ENCODE results near the gene MALRD1. TPM values are rescaled to one million over a fixed set of nuclear protein-coding genes. Genes with fewer than 3 reads are reported as not detected.

The MALRD1 gene
- total and polyA plus RNA-seq, 2 of the 8 experiments (the other 6 are each of a cell fraction or from before 2014, with no cell fraction given), result 0.32 to 0.35 TPM

DNA sequence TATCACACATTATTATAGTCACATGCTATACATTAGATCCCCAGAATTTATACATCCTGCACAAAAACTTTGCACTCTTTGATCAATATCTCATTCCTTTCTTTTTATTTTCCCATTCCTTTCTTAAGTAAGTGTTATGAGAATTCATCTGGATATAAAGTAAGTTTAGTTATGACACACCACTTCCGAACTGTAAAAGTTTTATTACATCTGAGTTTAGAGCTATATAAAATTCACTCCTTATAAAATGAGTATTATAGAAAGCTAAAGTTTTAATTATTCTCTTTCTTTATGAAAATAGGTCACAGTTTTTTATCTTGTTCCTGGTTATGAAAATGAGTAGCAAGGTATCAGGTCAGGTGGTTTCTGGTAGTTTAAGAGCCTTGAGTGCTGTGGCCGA lies 683.0 kb downstream of the MALRD1 start:
- CTCF ChIA-PET (ENCODE audit: partially characterized antibody), result interaction anchor here (0.6 kb wide), 1 partner anchor 196 kb away, joined by 3 read pairs; no protein-coding TSS in a partner anchor
- Histone ChIP-seq H3K27me3 (replicated peaks in 1 of 4; ENCODE audit: control insufficient read depth in 3 of 4, extremely low read depth in 1 of 4, insufficient read depth in 3 of 4, low read length in 3 of 4) (no peaks in the 10 kb centered on the region), H3K36me3 (ENCODE audit: control insufficient read depth in 2 of 4, insufficient read depth in 4 of 4, low read length in 3 of 4) (no peaks in the 10 kb centered on the region), H3K4me2 (ENCODE audit: insufficient read depth in 1 of 2, low read depth in 2 of 2, low read length in 2 of 2) (no peak overlapping the region), H3K9ac (replicated peaks in 1 of 4; ENCODE audit: extremely low read depth in 1 of 4, low read depth in 3 of 4, low read length in 3 of 4) (no peak overlapping the region), H2AK5ac (ENCODE audit: low read depth, low read length) (no peak overlapping the region), H3K4ac (replicated peaks; ENCODE audit: insufficient read length, low read depth, low read length) (no peak overlapping the region), H4K91ac (replicated peaks; ENCODE audit: insufficient read length, low read length) (no peak overlapping the region), H3K79me2 (ENCODE audit: control insufficient read depth in 1 of 2, insufficient read depth in 2 of 2, low read length in 2 of 2) (no peaks in the 10 kb centered on the region), H3K56ac (replicated peaks; ENCODE audit: insufficient read length, low read depth, low read length) (no peak overlapping the region), H3K23me2 (ENCODE audit: low read depth, low read length) (no peaks in the 10 kb centered on the region), H2BK20ac (ENCODE audit: low read length) (no peak overlapping the region), H3K23ac (ENCODE audit: insufficient read length) (no peak overlapping the region), H2BK5ac (ENCODE audit: low read depth, low read length) (no peak overlapping the region), H2BK15ac (ENCODE audit: low read length) (no peak overlapping the region), H2BK12ac (ENCODE audit: low read depth, low read length) (no peak overlapping the region), H2AFZ (ENCODE audit: low read length) (no peak overlapping the region), H4K5ac (ENCODE audit: insufficient read length, low read depth, low read length) (no peak overlapping the region), H3K9me3 (ENCODE audit: insufficient read depth in 2 of 2, low read depth in 1 of 2, low read length in 1 of 2) (no peaks in the 10 kb centered on the region), H4K8ac (ENCODE audit: extremely low read depth, insufficient read depth, low read length) (no peak overlapping the region), H3K18ac (ENCODE audit: extremely low read depth, low read length) (no peak overlapping the region), H3K79me1 (ENCODE audit: low read depth, low read length) (no peaks in the 10 kb centered on the region), H4K20me1 (replicated peaks in 1 of 2; ENCODE audit: control insufficient read depth in 1 of 2, insufficient read depth in 2 of 2, low read length in 2 of 2) (no peaks in the 10 kb centered on the region), H3K14ac (ENCODE audit: insufficient read length) (no peak overlapping the region), H3K4me1 (replicated peaks in 1 of 4; ENCODE audit: control insufficient read depth in 3 of 4, insufficient read depth in 4 of 4, low read length in 3 of 4) (no peaks in the 10 kb centered on the region), H2BK120ac (replicated peaks; ENCODE audit: low read depth, low read length) (no peak overlapping the region), H3K27ac (ENCODE audit: low read depth, low read length) (no peak overlapping the region), H3K4me3 (ENCODE audit: extremely low read depth in 1 of 4, insufficient read depth in 2 of 4, low read depth in 3 of 4, low read length in 4 of 4) (no peak overlapping the region)
- 88% methylated on average over 2 of the region's 2 CpGs; no CpG with 5 or more reads in 1 of the 2 experiments for WGBS, 2 experiments (ENCODE audit: extremely low coverage in 1 of 2, insufficient coverage in 1 of 2, insufficient read length in 1 of 2, insufficient replicate concordance in 2 of 2, low coverage in 1 of 2, low lambda C conversion rate in 2 of 2, missing lambda C conversion rate in 1 of 2)
- DNase-seq (ENCODE audit: low read depth in 1 of 2, low spot score in 2 of 2), result no peak
- FAIRE-seq, result no peak
- POLR2A ChIA-PET (ENCODE audit: partially characterized antibody), result no interaction called here
- TF ChIP-seq SIX5 (IDR thresholded peaks at IDR 0.05; ENCODE audit: low read depth, low read length) (no peak), NANOG (IDR thresholded peaks at IDR 0.05; ENCODE audit: insufficient read depth, low read depth, low read length, poor library complexity, severe bottlenecking) (no peak), TAF1 (IDR thresholded peaks at IDR 0.05; ENCODE audit: low read depth, low read length) (no peak), SP1 (IDR thresholded peaks at IDR 0.05; ENCODE audit: low read depth, low read length) (no peak), RAD21 (IDR thresholded peaks at IDR 0.05 in 1 of 2, conservative IDR thresholded peaks at IDR 0.05 in 1 of 2; ENCODE audit: low read depth in 2 of 2, low read length in 2 of 2) (no peak), CTBP2 (IDR thresholded peaks at IDR 0.05; ENCODE audit: borderline replicate concordance, insufficient read depth, insufficient read length, low read length) (no peak), EP300 (IDR thresholded peaks at IDR 0.05; ENCODE audit: borderline replicate concordance in 1 of 2, low read depth in 2 of 2, low read length in 2 of 2) (no peak), MAFK (IDR thresholded peaks at IDR 0.05; ENCODE audit: low read depth, low read length) (no peak), CEBPB (IDR thresholded peaks at IDR 0.05; ENCODE audit: low read depth, low read length) (no peak), SAP30 (IDR thresholded peaks at IDR 0.05; ENCODE audit: insufficient read depth, insufficient replicate concordance, low read length) (no peak)
